Panc1 (cell line): Measurements from ENCODE around the gene KCNH5. TPM values are rescaled to one million over a fixed set of nuclear protein-coding genes. Genes with fewer than 3 reads are reported as not detected.

Experiments
- ATAC-seq: fragments of 200-7000 bp; cut with Tn5 transposase; 2 replicates; pipeline ENCODE4 v1.9.1; 2020; ENCODE audit warnings: mild to moderate bottlenecking, moderate library complexity
- BruUV-seq: library from RNA; stranded (reverse); fragments of 400-500 nt; replicated peaks from 2 replicates; lab custom pipeline; 2021; lab: Mats Ljungman, UMichigan
- CTCF ChIA-PET: fragments of 300-600 bp; sonication (Branson Sonifier 250); formaldehyde crosslinking; loops from one replicate; lab custom pipeline; 2022; ENCODE audit warnings: antibody characterized with exemption; lab: Charles Lee
- POLR2A ChIA-PET: fragments of 300-600 bp; sonication (Branson Sonifier 250); formaldehyde crosslinking; loops from one replicate; lab custom pipeline; 2022; ENCODE audit warnings: antibody characterized with exemption; lab: Charles Lee
- DNase-seq: peaks from one replicate; pipeline ENCODE4 v3.0.0-alpha.2; 2010; ENCODE audit warnings: low read depth, low spot score
- H3K27ac ChIP-seq: 2 replicates; pipeline ENCODE4 v1.5.1; 2011; ENCODE audit warnings: mild to moderate bottlenecking, low read length, inconsistent platforms
- H3K27me3 ChIP-seq: fragments of 200-500 bp; sonication (Bioruptor generic); 2 replicates; pipeline ENCODE4 v1.6.0; 2014; ENCODE audit warnings: low read length, inconsistent platforms; ENCODE audit not compliant: control insufficient read depth, insufficient read depth
- H3K36me3 ChIP-seq: fragments of 200-500 bp; sonication (Bioruptor generic); 2 replicates; pipeline ENCODE4 v1.5.1; 2014; ENCODE audit warnings: inconsistent platforms, mild to moderate bottlenecking, low read length, moderate library complexity; ENCODE audit not compliant: control insufficient read depth, insufficient read depth
- H3K4me1 ChIP-seq: 2 replicates; pipeline ENCODE4 v1.5.1; 2011; ENCODE audit warnings: inconsistent platforms, mild to moderate bottlenecking, low read length, moderate library complexity; ENCODE audit not compliant: control insufficient read depth, insufficient read depth
- H3K4me3 ChIP-seq, 2 experiments: 2 replicates each; pipeline ENCODE4 v1.5.1; 2011 to 2012; ENCODE audit warnings: low read depth in 2 of 2, low read length in 2 of 2, mild to moderate bottlenecking in 2 of 2, inconsistent platforms in 1 of 2, moderate library complexity in 1 of 2
- H3K9me3 ChIP-seq: fragments of 200-500 bp; sonication (Bioruptor generic); 2 replicates; pipeline ENCODE4 v1.5.1; 2014; ENCODE audit warnings: low read depth, mild to moderate bottlenecking, inconsistent platforms, low read length, moderate library complexity; ENCODE audit not compliant: control insufficient read depth, insufficient read depth
- CTCF ChIP-seq: fragments of 450-650 bp; IDR thresholded peaks from 2 replicates; pipeline ENCODE4 v1.5.1; 2017; ENCODE audit warnings: mild to moderate bottlenecking
- POLR2AphosphoS5 ChIP-seq: IDR thresholded peaks from 2 replicates; pipeline ENCODE4 v1.6.1; 2012; ENCODE audit warnings: mild to moderate bottlenecking, low read depth, low read length, moderate library complexity
- REST ChIP-seq, 2 experiments: IDR thresholded peaks; 2 replicates each; pipeline ENCODE4 v1.6.1; 2011 to 2012; ENCODE audit warnings: low read depth in 2 of 2, control low read depth in 1 of 2, low read length in 1 of 2, mild to moderate bottlenecking in 1 of 2, moderate library complexity in 1 of 2; ENCODE audit not compliant: insufficient read depth in 1 of 2
- SIN3A ChIP-seq: IDR thresholded peaks from 2 replicates; pipeline ENCODE4 v1.6.1; 2012; ENCODE audit warnings: low read depth, mild to moderate bottlenecking, low read length, moderate library complexity, borderline replicate concordance; ENCODE audit not compliant: insufficient read depth
- TCF7L2 ChIP-seq: IDR thresholded peaks from 2 replicates; pipeline ENCODE4 v1.6.1; 2011; ENCODE audit warnings: mild to moderate bottlenecking, low read depth, low read length, inconsistent platforms
- in situ Hi-C: cut with HindIII; loops from 2 replicates; pipeline ENCODE4 v1.10.0; 2016; ENCODE audit warnings: low sequenced_read_pairs, low pct_unique_long_range_greater_than_20kb
- intact Hi-C: fragments of 100-400 bp; cut with micrococcal nuclease; formaldehyde crosslinking; loops from one replicate; pipeline ENCODE4 v1.10.0; 2022; ENCODE audit not compliant: unreplicated experiment
- total RNA-seq: library from RNA; stranded (reverse); gene quantifications from one replicate; pipeline ENCODE4 v1.2.1, GENCODE V29; 2021; ENCODE audit not compliant: unreplicated experiment

Gene KCNH5
- total RNA-seq, 1 experiment from 2014 or later = not detected

DNA sequence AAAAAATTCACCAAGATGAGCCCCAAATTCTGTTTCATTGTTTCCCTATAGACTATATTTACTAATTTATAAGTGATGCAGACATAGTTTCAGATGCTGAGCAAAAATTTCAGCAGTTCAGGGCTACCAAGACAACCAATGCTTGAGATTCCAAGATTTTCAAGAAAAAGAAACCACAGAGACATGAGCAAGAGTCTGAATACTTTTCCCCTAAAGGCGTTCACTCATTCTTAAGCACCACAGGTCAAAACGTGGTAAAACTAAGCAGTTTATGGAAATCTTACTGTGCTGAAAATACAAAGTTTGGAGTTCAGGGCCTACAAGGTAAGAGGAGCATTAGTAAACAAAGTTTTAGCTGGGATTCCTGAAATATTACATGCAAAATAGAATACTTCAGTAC lies 221.2 kb downstream of the KCNH5 start:
- POLR2A ChIA-PET = no interaction called here
- H3K4me1 ChIP-seq = no peaks in the 10 kb centered on the region
- BruUV-seq = no TSS peak
- no peaks in the 10 kb centered on the region for H3K27me3 ChIP-seq
- DNase-seq (no peak), ATAC-seq (no peak)
- no peak overlapping the region for H3K27ac ChIP-seq
- no peak for TF ChIP-seq TCF7L2
- no peak for TF ChIP-seq POLR2AphosphoS5
- no peak for TF ChIP-seq CTCF
- no peaks in the 10 kb centered on the region for H3K9me3 ChIP-seq
- H3K4me3 ChIP-seq = no peak overlapping the region
- in situ Hi-C loops (no loop called here), intact Hi-C loops (no loop called here)
- CTCF ChIA-PET = no interaction called here
- no peaks in the 10 kb centered on the region for H3K36me3 ChIP-seq

DNA sequence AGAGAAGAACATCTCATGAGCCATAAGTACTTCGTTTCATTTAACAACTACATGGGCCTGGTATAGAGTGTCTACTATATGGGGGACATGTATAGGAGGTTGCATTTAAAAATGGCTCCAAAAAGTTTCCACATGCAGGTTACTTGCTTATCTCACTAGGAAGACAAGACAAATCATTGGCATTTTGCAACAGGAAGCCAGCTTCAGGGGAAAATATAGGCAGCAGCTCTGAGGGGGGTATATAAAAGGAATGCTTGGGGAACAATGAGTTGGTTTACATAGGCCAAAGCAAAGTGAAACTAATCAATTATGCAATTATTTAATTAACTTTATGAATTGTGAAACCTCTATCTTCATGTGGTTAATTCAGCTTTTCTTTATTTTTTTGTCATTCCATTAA lies 225.3 kb downstream of the KCNH5 start:
- CTCF ChIA-PET = no interaction called here
- no peak overlapping the region for H3K4me3 ChIP-seq
- no peak for DNase-seq
- no peak for ATAC-seq
- H3K27ac ChIP-seq = no peak overlapping the region
- no peaks in the 10 kb centered on the region for H3K36me3 ChIP-seq
- in situ Hi-C loops (no loop called here), intact Hi-C loops (no loop called here)
- no peak for TF ChIP-seq REST (IDR thresholded peaks at IDR 0.05; ENCODE audit: insufficient read depth in 1 of 2, low read depth in 2 of 2, low read length in 1 of 2)
- TF ChIP-seq POLR2AphosphoS5 = no peak
- TF ChIP-seq SIN3A = no peak
- no peak for TF ChIP-seq CTCF
- POLR2A ChIA-PET = no interaction called here
- H3K9me3 ChIP-seq = no peaks in the 10 kb centered on the region
- BruUV-seq = no TSS peak
- H3K4me1 ChIP-seq = no peaks in the 10 kb centered on the region
- no peaks in the 10 kb centered on the region for H3K27me3 ChIP-seq

GRCh38 chr14:62807636-62808035 lies 237.6 kb downstream of the KCNH5 start:
- TF ChIP-seq REST (IDR thresholded peaks at IDR 0.05; ENCODE audit: insufficient read depth in 1 of 2, low read depth in 2 of 2, low read length in 1 of 2) = no peak
- TF ChIP-seq SIN3A = no peak
- TF ChIP-seq TCF7L2 = no peak
- TF ChIP-seq POLR2AphosphoS5 = no peak
- TF ChIP-seq CTCF = no peak
- POLR2A ChIA-PET = no interaction called here
- Histone ChIP-seq H3K4me3 (no peak overlapping the region), H3K4me1 (no peaks in the 10 kb centered on the region), H3K27me3 (no peaks in the 10 kb centered on the region), H3K36me3 (no peaks in the 10 kb centered on the region), H3K27ac (no peak overlapping the region), H3K9me3 (no peaks in the 10 kb centered on the region; the same call in 1 of the 2 replicates)
- intact Hi-C loops (no loop called here), in situ Hi-C loops (no loop called here)
- CTCF ChIA-PET = no interaction called here
- no peak for DNase-seq
- no TSS peak for BruUV-seq
- ATAC-seq = no peak
